Lower leg skin (tissue), 3 donors: ENCODE data around the gene SNCB.

ENCODE experiments used
- POLR2A ChIP-seq, 2 donors: fragments of 450-650 bp; IDR thresholded peaks; one replicate each; pipeline ENCODE4 v1.6.1; 2016 to 2017; ENCODE audit warnings: antibody characterized with exemption in 2 of 2, mild to moderate bottlenecking in 1 of 2, moderate library complexity in 1 of 2
- TF ChIP-seq, protein P1 (sequence below), 3 donors: fragments of 450-650 bp; IDR thresholded peaks; one replicate each; pipeline ENCODE4 v1.5.1; 2016; ENCODE audit warnings: antibody characterized with exemption in 3 of 3, mild to moderate bottlenecking in 3 of 3, moderate library complexity in 2 of 3

GRCh38 chr5:176575066-176575465 is 55.3 kb downstream of the SNCB start:
- TF ChIP-seq, protein P1, sequence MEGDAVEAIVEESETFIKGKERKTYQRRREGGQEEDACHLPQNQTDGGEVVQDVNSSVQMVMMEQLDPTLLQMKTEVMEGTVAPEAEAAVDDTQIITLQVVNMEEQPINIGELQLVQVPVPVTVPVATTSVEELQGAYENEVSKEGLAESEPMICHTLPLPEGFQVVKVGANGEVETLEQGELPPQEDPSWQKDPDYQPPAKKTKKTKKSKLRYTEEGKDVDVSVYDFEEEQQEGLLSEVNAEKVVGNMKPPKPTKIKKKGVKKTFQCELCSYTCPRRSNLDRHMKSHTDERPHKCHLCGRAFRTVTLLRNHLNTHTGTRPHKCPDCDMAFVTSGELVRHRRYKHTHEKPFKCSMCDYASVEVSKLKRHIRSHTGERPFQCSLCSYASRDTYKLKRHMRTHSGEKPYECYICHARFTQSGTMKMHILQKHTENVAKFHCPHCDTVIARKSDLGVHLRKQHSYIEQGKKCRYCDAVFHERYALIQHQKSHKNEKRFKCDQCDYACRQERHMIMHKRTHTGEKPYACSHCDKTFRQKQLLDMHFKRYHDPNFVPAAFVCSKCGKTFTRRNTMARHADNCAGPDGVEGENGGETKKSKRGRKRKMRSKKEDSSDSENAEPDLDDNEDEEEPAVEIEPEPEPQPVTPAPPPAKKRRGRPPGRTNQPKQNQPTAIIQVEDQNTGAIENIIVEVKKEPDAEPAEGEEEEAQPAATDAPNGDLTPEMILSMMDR (IDR thresholded peaks at IDR 0.05), result no peak
- no peak for TF ChIP-seq POLR2A (IDR thresholded peaks at IDR 0.05)
